ENCODE measurements around the gene XYLB.

GRCh38 chr3:38386992-38387750 is 40.6 kb downstream of the XYLB start:
- no peak for TF ChIP-seq CTCF (IDR thresholded peaks at IDR 0.05)
- no peak for TF ChIP-seq EP300 (IDR thresholded peaks at IDR 0.05)

Measured in ovary (tissue), 3 donors.